Smooth muscle cell of the brain vasculature (primary cell): ENCODE measurements around the gene UBTD2.
"Not testable (repeated sequence)": the region's sequence is repeated elsewhere in the genome, so short reads cannot be mapped to it uniquely, and the experiment has no call there.

Source experiments
- DNase-seq: peaks from one replicate; pipeline ENCODE4 v3.0.0-alpha.2; 2012; ENCODE audit warnings: low read depth, low spot score

The UBTD2 gene

DNA sequence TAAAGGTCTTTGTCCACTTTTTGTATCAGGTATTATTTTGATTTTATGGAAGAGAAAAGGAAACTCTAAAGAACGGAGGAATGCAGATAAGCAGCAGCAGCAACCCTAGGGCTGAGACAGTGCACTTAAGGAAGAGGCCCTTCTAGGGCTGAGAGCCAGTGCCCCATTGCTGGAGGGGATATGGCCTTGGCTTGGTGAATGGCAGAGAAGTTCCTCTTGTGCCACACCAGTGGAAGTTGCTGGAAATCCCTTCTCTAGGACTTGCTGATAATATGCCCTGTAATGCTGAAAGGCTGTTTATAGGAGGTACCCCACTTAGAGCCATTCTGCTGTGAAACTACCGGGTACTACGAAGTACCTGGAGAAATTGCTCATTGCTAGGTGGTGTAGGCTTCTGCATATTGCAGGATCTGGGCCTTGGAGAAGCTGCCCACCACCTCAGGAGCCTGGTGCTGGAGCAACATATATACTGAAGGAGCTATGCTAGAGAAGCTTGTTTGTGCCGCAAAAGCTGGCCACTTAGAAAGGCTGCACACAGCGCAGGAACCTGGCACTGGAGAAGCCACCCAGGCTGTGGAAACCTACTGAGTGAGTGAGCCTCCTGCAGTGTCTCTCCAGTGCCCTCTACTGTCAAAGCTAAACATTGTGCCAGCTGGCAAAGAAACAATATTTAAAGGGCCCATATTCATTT lies 9.6 kb upstream of the UBTD2 start:
- no peak for DNase-seq

DNA sequence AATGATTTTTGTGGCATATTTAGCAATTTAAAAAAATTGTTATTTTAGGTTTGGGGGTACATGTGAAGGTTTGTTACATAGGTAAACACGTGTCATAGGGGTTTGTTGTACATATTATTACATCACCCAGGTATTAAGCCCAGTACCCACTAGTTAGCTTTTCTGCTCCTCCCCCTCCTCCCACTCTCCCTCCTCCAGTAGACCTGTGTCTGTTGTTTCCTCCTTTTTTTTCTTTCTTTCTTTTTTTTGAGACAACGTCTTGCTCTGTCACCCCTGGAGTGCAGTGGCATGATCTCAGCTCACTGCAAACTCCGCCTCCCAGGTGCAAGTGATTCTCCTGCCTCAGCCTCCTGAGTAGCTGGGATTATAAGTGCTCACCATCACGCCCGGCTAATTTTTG lies 8.3 kb upstream of the UBTD2 start:
- not testable (repeated sequence) for DNase-seq

DNA sequence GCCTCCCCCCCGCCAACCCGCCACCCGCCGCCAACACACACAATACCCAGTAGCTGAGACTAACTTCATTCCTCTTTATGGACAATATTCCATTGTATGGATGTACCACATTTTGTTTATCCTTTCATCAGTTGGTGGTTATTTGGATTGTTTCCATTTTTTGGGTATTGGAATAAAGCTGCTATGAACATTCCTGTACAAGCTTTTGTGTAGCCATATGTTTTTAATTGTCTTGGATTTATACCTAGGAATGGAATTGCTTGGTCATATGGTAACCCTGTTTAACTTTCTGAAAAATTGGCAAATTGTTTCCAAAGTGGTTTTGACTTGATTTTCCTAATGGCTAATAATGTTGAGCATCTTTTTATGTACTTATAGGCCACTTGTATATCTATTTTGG lies 4.9 kb upstream of the UBTD2 start:
- DNase-seq: no peak

- not testable (repeated sequence) for DNase-seq
These were observed 3.6 kb upstream of the UBTD2 start for GRCh38 chr5:172287140-172287539.

- DNase-seq: no peak
These were observed 1.9 kb upstream of the UBTD2 start for GRCh38 chr5:172285226-172286143.

DNA sequence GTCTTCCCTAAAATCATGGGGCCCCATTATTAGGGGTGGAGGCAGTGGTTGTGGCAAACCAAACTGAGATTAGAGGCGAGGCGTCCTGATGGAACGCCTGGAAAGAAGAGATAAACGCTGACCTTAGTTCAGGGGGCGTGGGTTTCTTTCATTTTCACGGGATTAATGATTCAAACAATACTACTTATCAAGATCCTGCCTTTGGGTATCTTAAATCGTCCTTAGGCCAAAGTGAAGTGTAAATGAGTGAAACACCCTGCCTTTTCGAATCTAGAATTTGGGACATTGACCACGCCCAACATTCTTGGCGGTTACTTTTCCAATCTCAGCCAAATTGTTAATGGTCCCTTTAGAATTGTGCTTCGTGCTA lies 1.0 kb upstream of the UBTD2 start:
- no peak for DNase-seq

DNA sequence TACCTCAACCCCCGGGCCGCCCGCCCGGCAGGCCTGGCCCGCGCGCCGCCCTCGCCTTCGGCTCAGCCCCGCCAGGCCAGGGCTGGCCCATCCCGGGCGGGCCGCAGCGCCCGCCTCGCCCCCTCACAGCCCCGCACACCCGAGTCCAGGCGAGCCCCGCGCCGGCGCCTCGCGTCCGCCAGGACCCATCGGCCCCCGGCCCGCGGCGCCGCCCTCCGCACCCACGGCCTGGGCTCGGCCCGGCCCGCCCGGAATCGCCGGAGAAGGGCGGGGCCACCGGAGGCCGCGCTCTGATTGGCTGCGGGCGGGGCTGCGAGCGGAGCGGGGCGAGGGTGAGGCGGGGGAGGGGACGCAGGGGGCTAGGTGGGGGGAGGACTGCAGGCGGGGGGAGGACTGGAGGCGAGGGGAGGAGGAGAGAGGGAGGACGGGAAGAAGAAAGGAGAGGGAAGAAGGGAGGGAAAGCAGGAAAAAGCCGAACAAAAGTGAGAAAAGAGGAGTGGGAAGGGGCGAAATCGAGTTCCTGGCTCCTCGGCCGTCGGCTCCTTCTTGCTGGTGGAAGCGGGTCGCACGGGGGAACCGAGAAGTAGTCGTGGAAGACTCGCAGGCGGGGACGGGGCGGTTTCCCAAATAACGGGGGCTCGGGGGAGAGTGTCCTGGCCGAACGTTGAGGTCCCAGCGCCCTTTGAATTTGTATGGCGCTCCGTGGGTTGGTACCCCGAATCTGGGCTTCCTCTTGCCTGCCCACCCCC lies 472 bp upstream of the UBTD2 start:
- DNase-seq: no peak

DNA sequence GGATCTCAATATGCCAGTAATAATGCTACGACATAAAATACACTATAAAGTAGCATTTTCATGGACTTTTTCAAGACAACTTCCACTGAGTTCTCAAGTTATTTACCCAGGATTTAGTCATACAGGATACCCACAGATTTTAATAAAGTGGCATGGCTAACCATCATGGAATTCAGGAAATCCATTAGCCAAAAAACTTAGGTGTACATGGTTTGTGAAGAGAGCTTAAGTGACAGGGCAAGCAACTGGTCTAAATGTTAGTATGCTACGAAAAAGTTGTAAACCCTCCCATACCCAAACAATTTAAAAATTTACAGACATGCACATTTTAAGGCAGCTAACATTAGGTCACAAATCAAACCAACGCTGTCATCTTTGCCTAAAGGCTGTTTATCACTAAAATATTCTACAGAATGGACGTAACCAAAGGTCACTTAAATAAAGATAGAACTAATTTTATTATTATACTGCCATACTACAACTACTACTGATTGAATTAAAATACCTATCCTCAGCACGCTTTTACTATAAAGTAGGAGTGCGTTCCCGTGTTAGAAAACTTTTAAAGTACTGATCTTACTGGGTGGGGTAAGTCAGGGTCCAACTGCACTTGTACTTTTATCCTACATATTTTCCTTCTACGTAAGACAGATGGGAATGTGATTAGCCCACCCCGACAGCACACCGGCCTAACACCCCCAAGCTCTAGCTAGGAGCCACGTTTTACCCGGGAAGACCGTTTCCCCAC lies 1.1 kb downstream of the UBTD2 start:
- DNase-seq: no peak

GRCh38 chr5:172281346-172281745 lies 2.2 kb downstream of the UBTD2 start:
- no peak for DNase-seq

GRCh38 chr5:172280929-172281328 lies 2.6 kb downstream of the UBTD2 start:
- DNase-seq: no peak

DNA sequence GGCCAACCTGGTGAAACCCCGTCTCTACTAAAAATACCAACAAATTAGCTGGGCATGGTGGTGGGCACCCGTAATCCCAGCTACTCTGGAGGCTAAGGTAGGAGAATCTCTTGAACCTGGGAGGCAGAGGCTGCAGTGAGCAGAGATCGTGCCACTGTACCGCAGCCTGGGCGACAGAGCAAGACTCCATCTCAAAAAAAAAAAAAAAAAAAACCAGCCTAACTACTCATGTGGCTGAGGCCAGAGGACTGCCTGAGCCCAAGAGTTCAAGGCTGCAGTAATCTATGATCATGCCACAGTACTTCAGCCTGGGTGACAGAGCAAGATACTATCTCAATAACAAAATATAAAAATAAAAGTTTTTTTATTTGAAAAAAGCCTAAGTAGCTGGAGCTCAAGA lies 3.2 kb downstream of the UBTD2 start:
- DNase-seq: no peak

- DNase-seq: no peak
These were observed 5.2 kb downstream of the UBTD2 start for GRCh38 chr5:172278356-172278755.

GRCh38 chr5:172276214-172276613 lies 7.3 kb downstream of the UBTD2 start:
- no peak for DNase-seq

GRCh38 chr5:172274951-172275753 lies 8.4 kb downstream of the UBTD2 start:
- no peak for DNase-seq

DNA sequence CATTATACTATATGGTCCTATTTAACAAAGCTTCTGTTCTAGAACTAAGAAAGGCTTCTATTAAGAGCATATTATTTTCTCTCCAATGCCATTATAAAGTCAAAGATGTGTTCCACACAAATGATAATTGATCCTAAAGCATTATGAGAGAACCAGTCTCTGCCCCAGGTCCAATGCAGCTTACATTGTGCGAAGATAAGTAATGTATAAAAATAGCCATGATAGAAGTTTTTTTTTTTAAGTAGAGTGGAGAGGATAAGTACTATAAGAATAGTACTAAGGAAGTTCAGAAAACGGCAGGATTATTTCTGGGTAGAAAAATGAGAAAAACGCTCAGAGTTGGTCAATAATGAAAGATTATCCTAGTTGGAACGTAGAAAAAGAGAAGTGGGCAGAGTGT lies 15.6 kb downstream of the UBTD2 start:
- DNase-seq: no peak

DNA sequence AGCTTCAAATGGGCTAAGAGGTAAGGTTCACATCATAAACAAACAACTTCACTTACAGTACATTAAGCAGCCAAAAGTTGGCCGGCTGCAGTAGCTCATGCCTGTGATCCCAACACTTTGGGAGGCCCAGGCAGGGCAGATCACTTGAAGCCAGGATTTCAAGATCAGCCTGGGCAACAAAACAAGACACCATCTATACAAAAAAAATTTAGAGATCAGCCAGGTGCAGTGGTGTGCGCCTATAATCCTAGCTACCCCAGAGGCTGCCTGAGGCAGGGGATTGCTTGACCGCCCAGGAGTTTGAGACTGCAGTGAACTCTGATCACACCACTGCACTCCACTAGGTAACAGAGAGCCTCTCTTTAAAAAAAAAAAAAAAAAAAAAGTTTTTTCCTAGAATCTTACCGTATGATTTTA lies 16.9 kb downstream of the UBTD2 start:
- DNase-seq: no peak

DNA sequence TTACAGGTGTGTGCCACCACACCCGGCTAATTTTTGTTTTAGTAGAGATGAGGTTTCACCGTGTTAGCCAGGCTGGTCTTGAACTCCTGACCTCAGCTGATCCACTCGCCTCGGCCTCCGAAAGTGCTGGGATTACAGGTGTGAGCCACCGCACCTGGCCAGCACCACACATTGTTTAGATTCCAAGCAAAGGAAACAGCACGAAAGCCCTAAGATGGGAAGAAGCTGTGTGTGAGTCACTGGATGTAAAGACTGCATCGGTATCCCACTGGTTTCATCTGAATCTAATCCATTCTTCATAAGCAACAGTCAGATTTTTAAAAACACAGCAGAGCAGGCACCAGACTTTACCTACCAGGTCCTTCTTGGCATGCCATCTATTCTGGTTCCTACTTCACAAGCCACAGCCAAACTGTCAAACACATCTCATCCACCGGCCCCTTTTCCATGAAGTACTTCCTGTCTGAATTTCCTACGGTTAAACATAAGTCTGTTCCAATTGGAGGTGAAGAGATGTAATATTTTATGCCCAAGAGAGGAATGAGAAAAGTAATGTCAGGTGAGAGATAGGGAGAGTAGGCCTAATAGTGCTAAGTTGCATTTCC lies 17.4 kb downstream of the UBTD2 start:
- no peak for DNase-seq

DNA sequence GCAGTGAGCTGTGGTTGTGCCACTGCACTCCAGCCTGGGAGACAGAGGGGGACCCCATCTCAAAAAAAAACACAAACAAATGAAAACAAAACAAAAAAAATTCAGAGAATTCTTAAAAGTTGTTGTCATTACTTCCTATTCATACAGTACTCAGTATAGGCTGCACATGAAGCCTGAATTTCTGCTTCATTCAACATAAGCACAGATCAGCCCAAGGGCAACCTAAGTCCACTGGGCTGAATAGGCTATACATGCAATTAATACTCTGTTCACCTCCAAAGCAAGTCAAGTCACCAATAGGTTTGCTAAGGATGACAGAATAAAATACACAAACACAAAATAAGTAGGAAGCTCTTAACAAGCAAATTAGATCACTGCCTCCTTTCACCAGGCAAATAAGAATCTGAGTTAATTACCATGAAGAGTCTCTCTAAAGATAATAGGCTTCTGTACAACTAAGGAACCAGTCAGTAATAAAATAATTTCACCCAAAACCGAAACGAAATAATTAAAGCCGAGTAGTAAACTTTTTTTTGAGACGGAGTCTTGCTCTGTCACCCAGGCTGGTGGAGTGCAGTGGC lies 18.7 kb downstream of the UBTD2 start:
- DNase-seq: no peak

- DNase-seq: no peak
These were observed 28.1 kb downstream of the UBTD2 start for GRCh38 chr5:172255444-172255843.

DNA sequence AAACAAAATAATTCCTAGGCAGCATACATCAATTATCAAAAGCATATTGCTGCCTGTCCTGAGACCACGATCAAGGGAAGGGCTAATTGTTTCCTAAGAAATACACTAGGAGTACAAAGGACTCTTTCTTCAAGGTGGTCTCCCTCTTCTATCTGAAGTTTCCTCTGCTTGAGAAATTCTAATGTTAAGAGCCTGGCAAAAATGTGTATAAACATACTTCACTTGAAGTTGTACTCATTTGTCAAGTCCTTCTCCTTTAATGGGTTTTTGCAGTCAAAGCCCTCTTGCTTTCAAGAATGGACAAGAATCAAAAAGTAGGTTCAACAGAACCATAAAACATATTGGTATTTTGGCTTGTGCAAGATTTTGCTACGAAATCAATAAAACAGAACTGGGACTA lies 31.1 kb downstream of the UBTD2 start:
- DNase-seq: no peak
